Subcutaneous adipose tissue (tissue), 4 donors: ENCODE measurements around the gene PPP2R5C. TPM values are rescaled to one million over a fixed set of nuclear protein-coding genes. Genes with fewer than 3 reads are reported as not detected.

Experiments
- CTCF ChIP-seq: fragments of 450-650 bp; IDR thresholded peaks from one replicate; pipeline ENCODE4 v1.5.1; 2016; ENCODE audit warnings: low read depth, mild to moderate bottlenecking, control low read depth, antibody characterized with exemption, moderate library complexity
- total RNA-seq, 4 donors: library from RNA; depleted of rRNA; stranded (reverse); fragments of >200 nt; gene quantifications; one replicate each; pipeline ENCODE4 v1.1.0, GENCODE V29; 2016

The PPP2R5C gene
- total RNA-seq, 4 donors from 2014 or later = 98.9 to 127 (median 102) TPM

GRCh38 chr14:101899263-101899662 is 137.8 kb downstream of the PPP2R5C start:
- no peak for TF ChIP-seq CTCF

- TF ChIP-seq CTCF = no peak
Measured at GRCh38 chr14:101900253-101900652, 138.7 kb downstream of the PPP2R5C start.

- TF ChIP-seq CTCF = no peak
Measured at GRCh38 chr14:101903111-101903561, 141.6 kb downstream of the PPP2R5C start.

- no peak for TF ChIP-seq CTCF
Measured at GRCh38 chr14:101905614-101906013, 144.1 kb downstream of the PPP2R5C start.

GRCh38 chr14:101906645-101907044 is 145.1 kb downstream of the PPP2R5C start:
- no peak for TF ChIP-seq CTCF

- TF ChIP-seq CTCF = no peak
Measured at GRCh38 chr14:101907619-101908018, 146.1 kb downstream of the PPP2R5C start.

GRCh38 chr14:101908795-101909194 is 147.3 kb downstream of the PPP2R5C start:
- TF ChIP-seq CTCF = no peak
